H9 (cell line): ENCODE data around the gene CELSR2. TPM values are rescaled to one million over a fixed set of nuclear protein-coding genes. Genes with fewer than 3 reads are reported as not detected.

Experiments
- DNase-seq: peaks from one replicate; pipeline ENCODE4 v3.0.0-alpha.2; 2017
- H2AFZ ChIP-seq: one replicate; pipeline ENCODE4 v1.6.1; 2013; ENCODE audit warnings: mild to moderate bottlenecking, low read length, control low read depth, moderate library complexity
- H2AK5ac ChIP-seq: 2 replicates; pipeline ENCODE4 v1.6.1; 2013; ENCODE audit warnings: low read length, control low read depth, mixed read lengths; ENCODE audit not compliant: insufficient read length
- H2BK120ac ChIP-seq: one replicate; pipeline ENCODE4 v1.6.1; 2013; ENCODE audit warnings: low read depth, mild to moderate bottlenecking, low read length, control low read depth, inconsistent platforms; ENCODE audit not compliant: poor library complexity, severe bottlenecking
- H2BK12ac ChIP-seq: 2 replicates; pipeline ENCODE4 v1.6.1; 2013; ENCODE audit warnings: low read length, control low read depth, mixed read lengths, low read depth; ENCODE audit not compliant: insufficient read length
- H2BK15ac ChIP-seq: 2 replicates; pipeline ENCODE4 v1.6.1; 2013; ENCODE audit warnings: low read depth, low read length, control low read depth
- H2BK20ac ChIP-seq: one replicate; pipeline ENCODE4 v1.6.1; 2013; ENCODE audit warnings: low read depth, mild to moderate bottlenecking, low read length, control low read depth, inconsistent platforms; ENCODE audit not compliant: poor library complexity, severe bottlenecking
- H2BK5ac ChIP-seq: 2 replicates; pipeline ENCODE4 v1.6.1; 2013; ENCODE audit warnings: low read length, control low read depth, mixed read lengths; ENCODE audit not compliant: insufficient read length
- H3K14ac ChIP-seq: 2 replicates; pipeline ENCODE4 v1.6.1; 2013; ENCODE audit warnings: low read length, control low read depth; ENCODE audit not compliant: insufficient read depth
- H3K18ac ChIP-seq: 2 replicates; pipeline ENCODE4 v1.6.1; 2013; ENCODE audit warnings: low read depth, mild to moderate bottlenecking, mixed read lengths, low read length, control low read depth; ENCODE audit not compliant: insufficient read length
- H3K23ac ChIP-seq: 2 replicates; pipeline ENCODE4 v1.6.1; 2013; ENCODE audit warnings: low read length, control low read depth, mixed read lengths, low read depth; ENCODE audit not compliant: insufficient read length
- H3K23me2 ChIP-seq: 2 replicates; pipeline ENCODE4 v1.6.1; 2013; ENCODE audit warnings: low read depth, mild to moderate bottlenecking, mixed read lengths, low read length, control low read depth; ENCODE audit not compliant: insufficient read length, poor library complexity, severe bottlenecking
- H3K27ac ChIP-seq: 2 replicates; pipeline ENCODE4 v1.5.1; 2013; ENCODE audit warnings: low read length, control low read depth, mixed read lengths, low read depth; ENCODE audit not compliant: insufficient read length
- H3K27me3 ChIP-seq: 2 replicates; pipeline ENCODE4 v1.6.1; 2013; ENCODE audit warnings: low read length, control low read depth, inconsistent platforms; ENCODE audit not compliant: insufficient read depth
- H3K4ac ChIP-seq: 2 replicates; pipeline ENCODE4 v1.6.1; 2013; ENCODE audit warnings: low read depth, mild to moderate bottlenecking, control low read depth, inconsistent platforms, low read length, moderate library complexity
- H3K4me1 ChIP-seq: 2 replicates; pipeline ENCODE4 v1.6.1; 2013; ENCODE audit warnings: low read length, control low read depth, inconsistent platforms; ENCODE audit not compliant: insufficient read depth
- H3K4me2 ChIP-seq: 2 replicates; pipeline ENCODE4 v1.6.1; 2013; ENCODE audit warnings: low read length, control low read depth, mixed read lengths; ENCODE audit not compliant: insufficient read length, insufficient read depth
- H3K56ac ChIP-seq: 2 replicates; pipeline ENCODE4 v1.6.1; 2013; ENCODE audit warnings: low read depth, mild to moderate bottlenecking, mixed read lengths, low read length, control low read depth; ENCODE audit not compliant: insufficient read length
- H3K79me1 ChIP-seq: 2 replicates; pipeline ENCODE4 v1.6.1; 2013; ENCODE audit warnings: low read depth, mild to moderate bottlenecking, moderate library complexity, low read length, control low read depth, inconsistent platforms; ENCODE audit not compliant: insufficient read depth, poor library complexity, severe bottlenecking
- H3K79me2 ChIP-seq: 2 replicates; pipeline ENCODE4 v1.6.1; 2013; ENCODE audit warnings: low read length, control low read depth, inconsistent platforms; ENCODE audit not compliant: insufficient read depth
- H3K9ac ChIP-seq: 2 replicates; pipeline ENCODE4 v1.6.1; 2013; ENCODE audit warnings: low read length, control low read depth, mixed read lengths; ENCODE audit not compliant: insufficient read length; ENCODE audit errors: extremely low read depth
- H3K9me3 ChIP-seq: one replicate; pipeline ENCODE4 v1.6.1; 2013; ENCODE audit warnings: low read depth, low read length, inconsistent platforms; ENCODE audit not compliant: control insufficient read depth
- H3T11ph ChIP-seq: one replicate; pipeline ENCODE4 v1.6.1; 2013; ENCODE audit warnings: mild to moderate bottlenecking, low read length, control low read depth, inconsistent platforms
- H4K20me1 ChIP-seq: one replicate; pipeline ENCODE4 v1.6.1; 2013; ENCODE audit not compliant: control insufficient read depth, insufficient read length, insufficient read depth
- H4K5ac ChIP-seq: 2 replicates; pipeline ENCODE4 v1.6.1; 2013; ENCODE audit warnings: low read depth, mild to moderate bottlenecking, mixed read lengths, low read length, control low read depth; ENCODE audit not compliant: insufficient read length
- H4K8ac ChIP-seq: replicated peaks from 2 replicates; pipeline ENCODE4 v1.6.1; 2013; ENCODE audit warnings: low read length, control low read depth, mixed read lengths, low read depth; ENCODE audit not compliant: insufficient read length
- H4K91ac ChIP-seq: 2 replicates; pipeline ENCODE4 v1.6.1; 2013; ENCODE audit warnings: low read depth, mild to moderate bottlenecking, moderate library complexity, mixed read lengths, low read length, control low read depth; ENCODE audit not compliant: insufficient read length
- H3K27ac Mint-ChIP-seq, 3 experiments: 2 replicates in 2 of 3; 3 replicates in 1 of 3; pipeline ENCODE4 v1.8.0; 2020 to 2021; ENCODE audit warnings: mixed read lengths in 3 of 3, mild to moderate bottlenecking in 1 of 3, moderate library complexity in 1 of 3
- H3K27me3 Mint-ChIP-seq: 2 replicates; pipeline ENCODE4 v1.8.0; 2021; ENCODE audit warnings: low read depth, mild to moderate bottlenecking, moderate library complexity, mixed read lengths
- H3K36me3 Mint-ChIP-seq, 3 experiments: 2 replicates in 2 of 3; 3 replicates in 1 of 3; pipeline ENCODE4 v1.8.0; 2020 to 2021; ENCODE audit warnings: low read depth in 3 of 3, mixed read lengths in 3 of 3; ENCODE audit not compliant: insufficient read depth in 1 of 3
- H3K4me1 Mint-ChIP-seq, 2 experiments: 2 replicates each; pipeline ENCODE4 v1.8.0; 2020; ENCODE audit warnings: mixed read lengths in 2 of 2
- H3K4me3 Mint-ChIP-seq, 2 experiments: 2 replicates in 1 of 2; 3 replicates in 1 of 2; pipeline ENCODE4 v1.8.0; 2020 to 2021; ENCODE audit warnings: mild to moderate bottlenecking in 2 of 2, mixed read lengths in 2 of 2, moderate library complexity in 1 of 2
- H3K9me3 Mint-ChIP-seq, 2 experiments: 2 replicates in 1 of 2; 3 replicates in 1 of 2; pipeline ENCODE4 v1.8.0; 2020; ENCODE audit warnings: mild to moderate bottlenecking in 2 of 2, mixed read lengths in 2 of 2, moderate library complexity in 1 of 2
- WGBS: extraction: QIAGEN DNeasy Blood & Tissue Kit; methylation state at CpG from one replicate; pipeline ENCODE4 v1.1.7; 2013; ENCODE audit warnings: missing lambda C conversion rate, low lambda C conversion rate, mixed read lengths; ENCODE audit not compliant: insufficient read length; ENCODE audit errors: extremely low coverage; 5-methylcytosine and 5-hydroxymethylcytosine counted together
- total RNA-seq: library from RNA; stranded (reverse); gene quantifications from 2 replicates; pipeline ENCODE4 v1.2.1, GENCODE V29; 2021
- TF ChIP-seq, protein P1 (sequence below): fragments of 200-600 bp; sonication (generic); conservative IDR thresholded peaks from 3 replicates; pipeline ENCODE4 v1.8.0; 2021; ENCODE audit warnings: antibody characterized with exemption, mild to moderate bottlenecking

The CELSR2 gene
- total RNA-seq, 1 experiment from 2014 or later: 29.2 TPM

DNA sequence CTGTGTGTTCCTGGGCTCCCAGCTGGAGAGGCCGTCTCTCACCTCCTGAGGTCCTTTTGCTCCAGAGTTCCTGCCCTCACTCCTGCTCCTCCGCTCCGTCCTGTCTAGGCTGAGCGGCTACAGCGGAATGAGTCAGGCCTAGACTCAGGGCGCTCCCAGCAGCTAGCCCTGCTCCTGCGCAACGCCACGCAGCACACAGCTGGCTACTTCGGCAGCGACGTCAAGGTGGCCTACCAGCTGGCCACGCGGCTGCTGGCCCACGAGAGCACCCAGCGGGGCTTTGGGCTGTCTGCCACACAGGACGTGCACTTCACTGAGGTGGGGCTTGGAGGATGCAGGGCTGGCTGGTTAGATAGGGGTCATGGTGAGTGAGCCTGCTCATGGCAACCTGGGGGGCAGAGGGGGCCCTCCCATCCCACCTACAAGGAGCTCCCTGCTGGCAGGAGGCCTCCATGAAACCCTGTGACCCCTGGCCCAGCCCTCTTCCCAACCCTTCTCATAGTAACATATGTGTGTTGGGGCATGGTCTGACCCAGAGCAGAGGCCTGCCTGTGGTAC lies 18.5 kb downstream of the CELSR2 start:
- no peak overlapping the region for H2AFZ ChIP-seq
- H3K79me2 ChIP-seq: no peaks in the 10 kb centered on the region
- H3K9me3 Mint-ChIP-seq: no peaks in the 10 kb centered on the region; a peak in 1 of 5 replicates
- H3K4me1 ChIP-seq: no peaks in the 10 kb centered on the region
- WGBS: no CpG with 5 or more reads among the region's 17 CpGs
- no peak overlapping the region for H3T11ph ChIP-seq
- no peak overlapping the region for H2BK15ac ChIP-seq
- no peak overlapping the region for H2BK5ac ChIP-seq
- no peak overlapping the region for H3K56ac ChIP-seq
- H3K27ac ChIP-seq: no peak overlapping the region
- H3K23ac ChIP-seq: no peak overlapping the region
- H3K9me3 ChIP-seq: no peaks in the 10 kb centered on the region
- no peak overlapping the region for H2BK12ac ChIP-seq
- no peaks in the 10 kb centered on the region for H3K27me3 Mint-ChIP-seq
- H4K8ac ChIP-seq: no peak overlapping the region
- TF ChIP-seq, protein P1, sequence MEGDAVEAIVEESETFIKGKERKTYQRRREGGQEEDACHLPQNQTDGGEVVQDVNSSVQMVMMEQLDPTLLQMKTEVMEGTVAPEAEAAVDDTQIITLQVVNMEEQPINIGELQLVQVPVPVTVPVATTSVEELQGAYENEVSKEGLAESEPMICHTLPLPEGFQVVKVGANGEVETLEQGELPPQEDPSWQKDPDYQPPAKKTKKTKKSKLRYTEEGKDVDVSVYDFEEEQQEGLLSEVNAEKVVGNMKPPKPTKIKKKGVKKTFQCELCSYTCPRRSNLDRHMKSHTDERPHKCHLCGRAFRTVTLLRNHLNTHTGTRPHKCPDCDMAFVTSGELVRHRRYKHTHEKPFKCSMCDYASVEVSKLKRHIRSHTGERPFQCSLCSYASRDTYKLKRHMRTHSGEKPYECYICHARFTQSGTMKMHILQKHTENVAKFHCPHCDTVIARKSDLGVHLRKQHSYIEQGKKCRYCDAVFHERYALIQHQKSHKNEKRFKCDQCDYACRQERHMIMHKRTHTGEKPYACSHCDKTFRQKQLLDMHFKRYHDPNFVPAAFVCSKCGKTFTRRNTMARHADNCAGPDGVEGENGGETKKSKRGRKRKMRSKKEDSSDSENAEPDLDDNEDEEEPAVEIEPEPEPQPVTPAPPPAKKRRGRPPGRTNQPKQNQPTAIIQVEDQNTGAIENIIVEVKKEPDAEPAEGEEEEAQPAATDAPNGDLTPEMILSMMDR: no peak
- no peaks in the 10 kb centered on the region for H3K23me2 ChIP-seq
- H4K20me1 ChIP-seq: no peaks in the 10 kb centered on the region
- no peak overlapping the region for H2AK5ac ChIP-seq
- no peaks in the 10 kb centered on the region for H3K27me3 ChIP-seq
- H3K36me3 Mint-ChIP-seq: peaks cover 9 to 59% (median 44%) of the 10 kb centered on the region in 3 experiments; a peak in 6 of 7 replicates
- H3K4me2 ChIP-seq: no peak overlapping the region
- H3K18ac ChIP-seq: no peak overlapping the region
- no peak overlapping the region for H4K5ac ChIP-seq
- no peak overlapping the region; the same call in 1 of the 2 replicates for H3K14ac ChIP-seq
- H3K27ac Mint-ChIP-seq: no peak overlapping the region; a peak in 1 of 7 replicates
- H2BK120ac ChIP-seq: no peak overlapping the region
- no peak for DNase-seq
- no peak overlapping the region for H2BK20ac ChIP-seq
- no peak overlapping the region for H3K9ac ChIP-seq
- H4K91ac ChIP-seq: no peak overlapping the region
- peaks cover 4 to 10% of the 10 kb centered on the region in 2 experiments; a peak in 3 of 4 replicates for H3K4me1 Mint-ChIP-seq
- no peak overlapping the region for H3K4me3 Mint-ChIP-seq
- no peak overlapping the region for H3K4ac ChIP-seq
- no peaks in the 10 kb centered on the region for H3K79me1 ChIP-seq
